HepG2 (cell line): ENCODE data around the gene LCLAT1. TPM values are rescaled to one million over a fixed set of nuclear protein-coding genes. Genes with fewer than 3 reads are reported as not detected.

Experiments
- ATAC-seq: fragments of 200-7000 bp; cut with Tn5 transposase; 3 replicates; pipeline ENCODE4 v1.9.1; 2020; ENCODE audit warnings: mild to moderate bottlenecking, moderate library complexity
- BruUV-seq: library from RNA; stranded (reverse); fragments of 400-500 nt; replicated peaks from 2 replicates; lab custom pipeline; 2021; lab: Mats Ljungman, UMichigan
- CTCF ChIA-PET: fragments of 300-600 bp; formaldehyde crosslinking; extraction: SDS; loops from one replicate; lab custom pipeline; 2021; ENCODE audit warnings: low total read pairs, inconsistent platforms, low intra/inter-chr PET ratio; lab: Yijun Ruan, JAX
- POLR2A ChIA-PET: fragments of 350-600 bp; sonication (Branson Sonifier 250); formaldehyde crosslinking; loops from one replicate; lab custom pipeline; 2020; ENCODE audit warnings: antibody characterized with exemption, inconsistent platforms; lab: Yijun Ruan, JAX
- DNase-seq: peaks from one replicate; pipeline ENCODE4 v3.0.0-alpha.2; 2015; ENCODE audit warnings: low spot score
- FAIRE-seq: peaks from 3 replicates; lab custom pipeline; 2011; peaks lifted over from hg19 to GRCh38; lab: Jason Lieb, UNC
- H2AFZ ChIP-seq: one replicate; pipeline ENCODE4 v1.6.1; 2011; ENCODE audit warnings: low read length, inconsistent platforms
- H3K27ac ChIP-seq: fragments of 300-600 bp; 3 replicates; pipeline ENCODE4 v1.8.0; 2011; ENCODE audit warnings: mixed run types, mild to moderate bottlenecking, mixed read lengths, low read length, inconsistent platforms; ENCODE audit not compliant: insufficient read depth; ENCODE audit errors: extremely low read length
- H3K27me3 ChIP-seq, 2 experiments: fragments of 200-600 bp in 1 of 2; 2 replicates in 1 of 2; 3 replicates in 1 of 2; pipeline versions ENCODE4 v1.6.0 to v1.8.0; 2011; ENCODE audit warnings: low read length in 2 of 2, mild to moderate bottlenecking in 2 of 2, moderate library complexity in 2 of 2, inconsistent platforms in 1 of 2; ENCODE audit not compliant: insufficient read depth in 2 of 2, control insufficient read depth in 1 of 2
- H3K36me3 ChIP-seq, 2 experiments: fragments of 200-600 bp in 1 of 2; replicated peaks in 1 of 2; 2 replicates in 1 of 2; 3 replicates in 1 of 2; pipeline versions ENCODE4 v1.5.1 to v1.8.0; 2011; ENCODE audit warnings: low read length in 2 of 2, inconsistent platforms in 1 of 2; ENCODE audit not compliant: insufficient read depth in 2 of 2, control insufficient read depth in 1 of 2
- H3K4me1 ChIP-seq: 2 replicates; pipeline ENCODE4 v1.5.1; 2012; ENCODE audit warnings: low read length, inconsistent platforms; ENCODE audit not compliant: insufficient read depth
- H3K4me2 ChIP-seq: 2 replicates; pipeline ENCODE4 v1.6.0; 2011; ENCODE audit warnings: low read depth, low read length, inconsistent platforms
- H3K4me3 ChIP-seq, 3 experiments: fragments of 200-600 bp in 1 of 3; sonication (generic), shearing (Covaris generic) in 1 of 3; replicated peaks in 1 of 3; 2 replicates each; pipeline ENCODE4 v1.5.1; 2011 to 2016; ENCODE audit warnings: low read length in 3 of 3, inconsistent platforms in 2 of 3, low read depth in 2 of 3, mild to moderate bottlenecking in 2 of 3, control low read depth in 1 of 3, mixed read lengths in 1 of 3; ENCODE audit not compliant: insufficient read depth in 1 of 3
- H3K79me2 ChIP-seq: one replicate; pipeline ENCODE4 v1.6.1; 2011; ENCODE audit warnings: low read length, inconsistent platforms; ENCODE audit not compliant: insufficient read depth
- H3K9ac ChIP-seq: 2 replicates; pipeline ENCODE4 v1.6.0; 2011; ENCODE audit warnings: mild to moderate bottlenecking, low read depth, low read length, inconsistent platforms; ENCODE audit not compliant: insufficient read depth
- H3K9me3 ChIP-seq: 2 replicates; pipeline ENCODE4 v1.5.1; 2012; ENCODE audit warnings: mild to moderate bottlenecking, low read length
- H4K20me1 ChIP-seq: 2 replicates; pipeline ENCODE4 v1.6.0; 2011; ENCODE audit warnings: inconsistent platforms, mild to moderate bottlenecking, low read length, moderate library complexity; ENCODE audit not compliant: insufficient read depth
- NFIB ChIP-seq: sonication (generic); formaldehyde crosslinking; IDR thresholded peaks from 2 replicates; pipeline ENCODE4 v1.9.0; 2021; ENCODE audit warnings: missing genetic modification reagents, mild to moderate bottlenecking, borderline replicate concordance
- SOX13 ChIP-seq, 3 experiments: fragments of 450-650 bp in 1 of 3; sonication (generic) in 1 of 3; formaldehyde crosslinking in 1 of 3; IDR thresholded peaks in 2 of 3; conservative IDR thresholded peaks in 1 of 3; 2 replicates each; pipeline versions ENCODE4 v1.5.0 to v1.6.1; 2016 to 2020; ENCODE audit warnings: antibody characterized with exemption in 1 of 3, mild to moderate bottlenecking in 1 of 3, missing compliant biosample characterization in 1 of 3, missing genetic modification reagents in 1 of 3, moderate library complexity in 1 of 3
- ZBTB7A ChIP-seq: sonication (generic); formaldehyde crosslinking; IDR thresholded peaks from 2 replicates; pipeline ENCODE4 v1.8.0; 2022; ENCODE audit warnings: mild to moderate bottlenecking, missing genetic modification reagents
- ZNF180 ChIP-seq: sonication (generic); formaldehyde crosslinking; IDR thresholded peaks from 2 replicates; pipeline ENCODE4 v1.4.0; 2020; ENCODE audit warnings: low read depth, missing genetic modification reagents, borderline replicate concordance
- ZNF512 ChIP-seq: sonication (generic); formaldehyde crosslinking; IDR thresholded peaks from 2 replicates; pipeline ENCODE4 v1.4.0; 2020; ENCODE audit warnings: mild to moderate bottlenecking, missing genetic modification reagents
- ZNF550 ChIP-seq: sonication (generic); formaldehyde crosslinking; IDR thresholded peaks from 2 replicates; pipeline ENCODE4 v1.4.0; 2020; ENCODE audit warnings: mild to moderate bottlenecking, missing genetic modification reagents, borderline replicate concordance
- WGBS: methylation state at CpG from one replicate; pipeline ENCODE4 v1.1.6; 2017; ENCODE audit warnings: low lambda C conversion rate; 5-methylcytosine and 5-hydroxymethylcytosine counted together
- in situ Hi-C: cut with HindIII; loops from 2 replicates; pipeline ENCODE4 v1.10.0; 2017; ENCODE audit warnings: low pct_unique_long_range_greater_than_20kb; ENCODE audit not compliant: extremely low pct_ligation_motif_present
- intact Hi-C: fragments of 100-400 bp; cut with micrococcal nuclease; formaldehyde crosslinking; loops from one replicate; pipeline ENCODE4 v1.10.0; 2022; ENCODE audit not compliant: unreplicated experiment
- polyA plus RNA-seq, 8 experiments: library from polyadenylated mRNA; depleted of rRNA in 3 of 8; stranded (reverse) in 7 of 8; unstranded in 1 of 8; fragments of >200 nt; fragmentation: Illumina TruSeq in 4 of 8; extraction: Trizol in 4 of 8; gene quantifications; 2 replicates each; pipeline versions ENCODE4 v1.2.1 to v1.2.3, GENCODE V29; 2011 to 2016; ENCODE audit warnings: low read depth in 4 of 8, missing spikeins in 1 of 8, mixed read lengths in 1 of 8; ENCODE audit not compliant: insufficient read depth in 1 of 8
- total RNA-seq, 5 experiments: library from RNA; depleted of rRNA; stranded (reverse); fragments of >200 nt; fragmentation: Illumina TruSeq; extraction: Trizol; gene quantifications; 2 replicates each; pipeline ENCODE4 v1.2.3, GENCODE V29; 2016; ENCODE audit warnings: low read depth in 1 of 5
- TF ChIP-seq, protein P1 (sequence below): sonication (generic); formaldehyde crosslinking; IDR thresholded peaks from 2 replicates; pipeline ENCODE4 v1.4.0; 2020; ENCODE audit warnings: missing genetic modification reagents

The LCLAT1 gene
- total and polyA plus RNA-seq, 2 of the 13 experiments (the other 11 are each of a cell fraction or from before 2014, with no cell fraction given) = 18.0 to 28.0 TPM

DNA sequence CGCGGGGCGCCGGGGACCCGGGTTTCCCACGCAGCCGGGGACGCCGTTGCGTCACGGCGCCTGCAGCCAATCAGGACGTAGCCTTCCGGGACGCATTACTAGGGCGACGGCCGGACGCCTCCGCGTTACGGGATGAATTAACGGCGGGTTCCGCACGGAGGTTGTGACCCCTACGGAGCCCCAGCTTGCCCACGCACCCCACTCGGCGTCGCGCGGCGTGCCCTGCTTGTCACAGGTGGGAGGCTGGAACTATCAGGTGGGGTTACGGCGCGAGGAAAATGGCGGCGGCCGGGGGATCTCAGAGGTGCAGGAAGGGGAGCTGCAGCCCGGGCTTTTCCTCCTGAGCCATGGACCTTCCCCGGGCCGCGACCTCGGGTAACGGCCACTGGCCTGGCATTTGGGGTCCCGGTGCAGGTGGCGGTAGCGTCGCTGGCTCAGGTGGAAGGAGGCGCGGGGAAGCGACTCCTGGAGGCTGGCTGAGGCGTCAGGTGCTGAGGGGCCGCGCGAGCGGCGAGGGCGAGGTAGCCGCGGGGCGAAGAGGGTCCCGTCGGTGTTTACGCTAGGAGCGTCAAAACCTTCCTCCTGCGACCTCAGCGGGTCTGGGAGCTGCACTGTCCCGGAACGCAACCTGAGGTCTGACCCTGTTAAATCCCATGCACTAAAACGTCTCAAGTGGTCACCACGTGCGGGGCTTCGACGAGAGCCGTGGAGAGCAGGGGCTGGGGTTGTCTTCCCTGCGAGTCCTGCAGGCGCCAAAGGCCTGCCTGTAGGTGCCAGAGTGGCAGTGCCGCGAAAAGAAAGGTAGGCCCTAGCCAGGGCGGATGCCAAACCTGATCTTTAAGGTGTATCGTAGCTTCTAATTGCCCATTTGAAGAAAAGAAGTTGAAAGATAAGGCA is at the start of gene LCLAT1 (continued):
- TF ChIP-seq, protein P1, sequence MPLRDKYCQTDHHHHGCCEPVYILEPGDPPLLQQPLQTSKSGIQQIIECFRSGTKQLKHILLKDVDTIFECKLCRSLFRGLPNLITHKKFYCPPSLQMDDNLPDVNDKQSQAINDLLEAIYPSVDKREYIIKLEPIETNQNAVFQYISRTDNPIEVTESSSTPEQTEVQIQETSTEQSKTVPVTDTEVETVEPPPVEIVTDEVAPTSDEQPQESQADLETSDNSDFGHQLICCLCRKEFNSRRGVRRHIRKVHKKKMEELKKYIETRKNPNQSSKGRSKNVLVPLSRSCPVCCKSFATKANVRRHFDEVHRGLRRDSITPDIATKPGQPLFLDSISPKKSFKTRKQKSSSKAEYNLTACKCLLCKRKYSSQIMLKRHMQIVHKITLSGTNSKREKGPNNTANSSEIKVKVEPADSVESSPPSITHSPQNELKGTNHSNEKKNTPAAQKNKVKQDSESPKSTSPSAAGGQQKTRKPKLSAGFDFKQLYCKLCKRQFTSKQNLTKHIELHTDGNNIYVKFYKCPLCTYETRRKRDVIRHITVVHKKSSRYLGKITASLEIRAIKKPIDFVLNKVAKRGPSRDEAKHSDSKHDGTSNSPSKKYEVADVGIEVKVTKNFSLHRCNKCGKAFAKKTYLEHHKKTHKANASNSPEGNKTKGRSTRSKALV = peak; percentile 95
- peak; percentile 80; the same call in 1 of the 2 replicates for TF ChIP-seq ZNF550 (CRISPR knock-in tag)

DNA sequence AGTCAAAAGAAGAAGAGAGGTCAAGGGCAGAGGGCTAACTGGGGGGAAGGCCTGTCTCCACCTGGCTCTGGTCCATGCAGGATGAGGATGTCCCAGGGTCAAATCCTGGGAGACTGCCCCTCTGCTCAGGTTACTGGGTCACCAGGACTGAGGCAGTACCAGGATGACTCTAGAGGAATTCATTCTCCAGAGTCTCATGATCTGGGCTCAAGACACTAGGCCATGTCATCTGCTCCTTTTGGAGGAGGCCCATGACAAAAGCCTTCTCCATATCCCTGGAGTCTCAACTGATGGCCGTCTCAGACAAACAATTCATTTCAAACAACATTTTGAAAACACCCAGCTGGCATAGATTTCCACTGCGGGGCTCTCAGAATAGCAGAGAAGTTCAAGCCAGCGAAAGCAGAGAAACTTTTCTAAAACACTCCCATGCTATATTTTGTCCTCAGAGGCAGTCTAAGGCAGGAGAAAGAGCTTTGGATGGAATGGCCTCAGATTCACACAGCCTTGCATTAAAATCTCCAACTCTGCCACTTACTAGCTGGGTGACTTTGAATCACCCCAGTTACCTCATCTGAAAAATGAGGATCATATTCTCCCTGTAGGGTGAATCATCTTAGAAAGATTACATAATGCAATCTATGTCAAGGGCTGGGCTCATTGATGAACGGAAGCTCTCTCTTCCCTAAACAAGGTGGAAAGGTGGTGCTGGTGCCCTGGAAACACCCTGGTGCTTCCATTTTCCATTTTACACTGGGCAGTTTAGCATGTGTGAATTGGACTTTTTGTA is 48.8 kb upstream of the LCLAT1 start:
- Histone ChIP-seq H3K4me1 (no peaks in the 10 kb centered on the region), H3K27ac (no peak overlapping the region), H2AFZ (no peak overlapping the region), H4K20me1 (no peaks in the 10 kb centered on the region), H3K4me3 (no peak overlapping the region), H3K9me3 (no peaks in the 10 kb centered on the region), H3K27me3 (peaks cover 2 to 19% of the 10 kb centered on the region in 2 experiments; a peak in 3 of 5 replicates), H3K36me3 (no peaks in the 10 kb centered on the region; a peak in 1 of 5 replicates), H3K79me2 (no peaks in the 10 kb centered on the region), H3K9ac (no peak overlapping the region), H3K4me2 (no peak overlapping the region)
- ATAC-seq (no peak), FAIRE-seq (no peak), DNase-seq (no peak)
- in situ Hi-C loops (no loop called here), intact Hi-C loops (no loop called here)
- no peak for TF ChIP-seq ZBTB7A (CRISPR knock-in tag)
- no peak for TF ChIP-seq NFIB
- no peak for TF ChIP-seq ZNF180 (CRISPR knock-in tag)
- no peak for TF ChIP-seq ZNF512 (CRISPR knock-in tag)
- no peak for TF ChIP-seq SOX13 (IDR thresholded peaks at IDR 0.05)
- TF ChIP-seq SOX13 (CRISPR knock-in tag; conservative IDR thresholded peaks at IDR 0.05 in 1 of 2, IDR thresholded peaks at IDR 0.05 in 1 of 2) = no peak
- CTCF ChIA-PET = no interaction called here
- POLR2A ChIA-PET = no interaction called here
- no TSS peak for BruUV-seq
- 40% methylated on average over 4 of the region's 4 CpGs for WGBS
